ENCODE measurements around the gene OPTC. TPM values are rescaled to one million over a fixed set of nuclear protein-coding genes. Genes with fewer than 3 reads are reported as not detected.

The OPTC gene
- total and polyA plus RNA-seq, 8 donors: not detected

GRCh38 chr1:203547147-203547546 lies 53.2 kb downstream of the OPTC start:
- intact Hi-C loops (cut with DNase I; ENCODE audit: low total_unique reads): no loop called here
- no peak for DNase-seq
- H3K36me3 ChIP-seq: no peaks in the 10 kb centered on the region
- no peak overlapping the region for H3K4me3 ChIP-seq
- WGBS, 5 donors: 80 to 99% (median 95%) methylated on average over 4 of the region's 4 CpGs
- no peaks in the 10 kb centered on the region for H3K9me3 ChIP-seq
- H3K27ac ChIP-seq: peak overlapping the region in 1 of 5 donors; percentile 16
- H3K4me1 ChIP-seq: peaks cover 0 to 23% (median 6%) of the 10 kb centered on the region in 4 donors
- no peaks in the 10 kb centered on the region for H3K27me3 ChIP-seq
- no peak for TF ChIP-seq POLR2AphosphoS5 (IDR thresholded peaks at IDR 0.05)
- no peak for TF ChIP-seq POLR2A (IDR thresholded peaks at IDR 0.05)
- no peak for TF ChIP-seq EP300 (IDR thresholded peaks at IDR 0.05)
- no peak for TF ChIP-seq CTCF (IDR thresholded peaks at IDR 0.05)

GRCh38 chr1:203547771-203548421 lies 53.9 kb downstream of the OPTC start:
- H3K4me1 ChIP-seq: peaks cover 0 to 23% (median 6%) of the 10 kb centered on the region in 4 donors
- no peaks in the 10 kb centered on the region for H3K27me3 ChIP-seq
- no peaks in the 10 kb centered on the region for H3K9me3 ChIP-seq
- peak overlapping the region in 1 of 5 donors; percentile 38 for H3K27ac ChIP-seq
- no peak for DNase-seq
- WGBS, 5 donors: 80 to 92% (median 88%) methylated on average over 8 of the region's 8 CpGs
- intact Hi-C loops (cut with DNase I; ENCODE audit: low total_unique reads): no loop called here
- H3K4me3 ChIP-seq: no peak overlapping the region
- TF ChIP-seq EP300 (IDR thresholded peaks at IDR 0.05): no peak
- no peak for TF ChIP-seq POLR2AphosphoS5 (IDR thresholded peaks at IDR 0.05)
- no peak for TF ChIP-seq CTCF (IDR thresholded peaks at IDR 0.05)
- no peak for TF ChIP-seq POLR2A (IDR thresholded peaks at IDR 0.05)
- H3K36me3 ChIP-seq: no peaks in the 10 kb centered on the region

- no peak for DNase-seq
- H3K4me3 ChIP-seq: no peak overlapping the region
- no peak for TF ChIP-seq EP300 (IDR thresholded peaks at IDR 0.05)
- no peak for TF ChIP-seq POLR2AphosphoS5 (IDR thresholded peaks at IDR 0.05)
- no peak for TF ChIP-seq POLR2A (IDR thresholded peaks at IDR 0.05)
- no peak for TF ChIP-seq CTCF (IDR thresholded peaks at IDR 0.05)
- H3K4me1 ChIP-seq: peaks cover 0 to 26% (median 6%) of the 10 kb centered on the region in 4 donors
- no peaks in the 10 kb centered on the region for H3K9me3 ChIP-seq
- intact Hi-C loops (cut with DNase I; ENCODE audit: low total_unique reads): no loop called here
- no peaks in the 10 kb centered on the region for H3K27me3 ChIP-seq
- WGBS, 5 donors: 73 to 91% (median 81%) methylated on average over 2 of the region's 2 CpGs
- H3K27ac ChIP-seq: peak overlapping the region in 1 of 5 donors; percentile 17
- no peaks in the 10 kb centered on the region for H3K36me3 ChIP-seq
Measured at GRCh38 chr1:203548892-203549291, 54.9 kb downstream of the OPTC start.

- 89 to 100% (median 96%) methylated on average over 2 of the region's 2 CpGs for WGBS, 5 donors
- Histone ChIP-seq H3K9me3 (no peaks in the 10 kb centered on the region), H3K27ac (no peak overlapping the region), H3K4me1 (peaks cover 0 to 27% (median 6%) of the 10 kb centered on the region in 4 donors), H3K36me3 (no peaks in the 10 kb centered on the region), H3K27me3 (no peaks in the 10 kb centered on the region), H3K4me3 (no peak overlapping the region)
- DNase-seq: no peak
- TF ChIP-seq POLR2A (IDR thresholded peaks at IDR 0.05): no peak
- TF ChIP-seq POLR2AphosphoS5 (IDR thresholded peaks at IDR 0.05): no peak
- TF ChIP-seq EP300 (IDR thresholded peaks at IDR 0.05): no peak
- TF ChIP-seq CTCF (IDR thresholded peaks at IDR 0.05): no peak
- intact Hi-C loops (cut with DNase I; ENCODE audit: low total_unique reads): no loop called here
Measured at GRCh38 chr1:203549309-203549708, 55.4 kb downstream of the OPTC start.

All from stomach (tissue), 9 donors.